Hepatocyte (in vitro differentiated cells): ENCODE data around the gene NOSTRIN. TPM values are rescaled to one million over a fixed set of nuclear protein-coding genes. Genes with fewer than 3 reads are reported as not detected.

ENCODE experiments used
- DNase-seq: peaks from one replicate; pipeline ENCODE4 v3.0.0-alpha.2; 2016; ENCODE audit warnings: low spot score
- H2AFZ ChIP-seq: fragments of 200-600 bp; sonication (generic); 2 replicates; pipeline ENCODE4 v1.6.0; 2016; ENCODE audit warnings: antibody characterized with exemption, mild to moderate bottlenecking
- H3K27ac ChIP-seq: fragments of 200-600 bp; sonication (generic); 2 replicates; pipeline ENCODE4 v1.5.1; 2016; ENCODE audit warnings: mild to moderate bottlenecking
- H3K27me3 ChIP-seq: fragments of 200-600 bp; sonication (generic); 2 replicates; pipeline ENCODE4 v1.6.1; 2016
- H3K36me3 ChIP-seq: fragments of 200-600 bp; sonication (generic); replicated peaks from 2 replicates; pipeline ENCODE4 v1.5.1; 2016; ENCODE audit warnings: low read depth; ENCODE audit not compliant: insufficient read depth
- H3K4me1 ChIP-seq: fragments of 200-600 bp; sonication (generic); 2 replicates; pipeline ENCODE4 v1.5.1; 2016; ENCODE audit warnings: mild to moderate bottlenecking, moderate library complexity; ENCODE audit not compliant: insufficient read depth
- H3K4me2 ChIP-seq: fragments of 200-600 bp; sonication (generic); 2 replicates; pipeline ENCODE4 v1.6.0; 2016
- H3K4me3 ChIP-seq: fragments of 200-600 bp; sonication (generic); 2 replicates; pipeline ENCODE4 v1.5.1; 2016; ENCODE audit warnings: mild to moderate bottlenecking
- H3K79me2 ChIP-seq: fragments of 200-600 bp; sonication (generic); 2 replicates; pipeline ENCODE4 v1.6.0; 2017; ENCODE audit warnings: mild to moderate bottlenecking
- H3K9me2 ChIP-seq: fragments of 200-600 bp; sonication (generic); replicated peaks from 2 replicates; pipeline ENCODE4 v1.6.0; 2017; ENCODE audit warnings: mild to moderate bottlenecking; ENCODE audit not compliant: insufficient read depth
- H3K9me3 ChIP-seq: fragments of 200-600 bp; sonication (generic); 2 replicates; pipeline ENCODE4 v1.5.1; 2016; ENCODE audit warnings: low read depth, mild to moderate bottlenecking
- H4K20me1 ChIP-seq: fragments of 200-600 bp; sonication (generic); 2 replicates; pipeline ENCODE4 v1.6.0; 2016; ENCODE audit warnings: mild to moderate bottlenecking; ENCODE audit not compliant: insufficient read depth, poor library complexity, severe bottlenecking
- EZH2 ChIP-seq: fragments of 200-600 bp; sonication (generic); IDR thresholded peaks from 2 replicates; pipeline ENCODE4 v1.6.1; 2016; ENCODE audit warnings: antibody characterized with exemption, mild to moderate bottlenecking, borderline replicate concordance
- EZH2phosphoT487 ChIP-seq: fragments of 200-600 bp; sonication (generic); IDR thresholded peaks from one replicate; pipeline ENCODE4 v1.6.1; 2018; ENCODE audit warnings: antibody characterized with exemption, mild to moderate bottlenecking, low read depth, moderate library complexity; ENCODE audit not compliant: unreplicated experiment, severe bottlenecking
- WGBS: methylation state at CpG from one replicate; pipeline ENCODE4 v1.1.6; 2016; ENCODE audit warnings: low lambda C conversion rate; ENCODE audit errors: missing lambda C conversion rate; 5-methylcytosine and 5-hydroxymethylcytosine counted together
- polyA plus RNA-seq: library from polyadenylated mRNA; unstranded; fragments of >200 nt; fragmentation: Nextera tagmentation; extraction: Ambion mirVana; gene quantifications from 2 replicates; pipeline ENCODE4 v1.2.1, GENCODE V29; 2016
- total RNA-seq: library from RNA; depleted of rRNA; stranded (reverse); fragments of >200 nt; gene quantifications from 2 replicates; pipeline ENCODE4 v1.2.3, GENCODE V29; 2014
- TF ChIP-seq, protein P1 (sequence below): fragments of 200-600 bp; sonication (generic); IDR thresholded peaks from 2 replicates; pipeline ENCODE4 v1.5.1; 2016; ENCODE audit warnings: antibody characterized with exemption, mild to moderate bottlenecking; ENCODE audit not compliant: poor library complexity

NOSTRIN gene
- total and polyA plus RNA-seq, 2 experiments from 2014 or later = 10.1 to 10.7 TPM

DNA sequence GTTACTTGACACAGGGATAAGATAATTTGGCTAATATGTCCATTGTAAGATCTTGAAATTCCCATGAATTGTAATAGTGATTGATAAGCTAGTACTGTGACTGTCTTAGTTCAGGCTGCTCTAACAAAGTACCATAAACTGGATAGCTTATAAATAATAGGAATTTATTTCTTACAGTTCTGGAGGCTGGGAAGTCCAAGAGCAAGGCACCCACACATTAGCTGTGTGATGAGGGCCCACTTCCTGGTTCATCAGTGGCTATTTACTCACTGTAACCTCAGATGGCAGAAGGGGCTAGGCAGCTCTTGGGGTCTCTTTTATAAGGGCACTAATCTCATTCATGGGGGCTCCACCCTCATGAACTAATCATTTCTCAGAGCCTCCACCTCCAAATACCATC is 28.5 kb downstream of the NOSTRIN start:
- H3K27ac ChIP-seq = no peak overlapping the region
- H3K4me3 ChIP-seq = no peak overlapping the region
- no peak for DNase-seq
- H3K79me2 ChIP-seq = no peaks in the 10 kb centered on the region
- no peaks in the 10 kb centered on the region for H3K36me3 ChIP-seq
- H2AFZ ChIP-seq = no peak overlapping the region
- H4K20me1 ChIP-seq = no peaks in the 10 kb centered on the region
- H3K4me2 ChIP-seq = no peak overlapping the region
- H3K9me3 ChIP-seq = no peaks in the 10 kb centered on the region
- no peaks in the 10 kb centered on the region for H3K4me1 ChIP-seq
- no peak for TF ChIP-seq EZH2phosphoT487
- TF ChIP-seq, protein P1, sequence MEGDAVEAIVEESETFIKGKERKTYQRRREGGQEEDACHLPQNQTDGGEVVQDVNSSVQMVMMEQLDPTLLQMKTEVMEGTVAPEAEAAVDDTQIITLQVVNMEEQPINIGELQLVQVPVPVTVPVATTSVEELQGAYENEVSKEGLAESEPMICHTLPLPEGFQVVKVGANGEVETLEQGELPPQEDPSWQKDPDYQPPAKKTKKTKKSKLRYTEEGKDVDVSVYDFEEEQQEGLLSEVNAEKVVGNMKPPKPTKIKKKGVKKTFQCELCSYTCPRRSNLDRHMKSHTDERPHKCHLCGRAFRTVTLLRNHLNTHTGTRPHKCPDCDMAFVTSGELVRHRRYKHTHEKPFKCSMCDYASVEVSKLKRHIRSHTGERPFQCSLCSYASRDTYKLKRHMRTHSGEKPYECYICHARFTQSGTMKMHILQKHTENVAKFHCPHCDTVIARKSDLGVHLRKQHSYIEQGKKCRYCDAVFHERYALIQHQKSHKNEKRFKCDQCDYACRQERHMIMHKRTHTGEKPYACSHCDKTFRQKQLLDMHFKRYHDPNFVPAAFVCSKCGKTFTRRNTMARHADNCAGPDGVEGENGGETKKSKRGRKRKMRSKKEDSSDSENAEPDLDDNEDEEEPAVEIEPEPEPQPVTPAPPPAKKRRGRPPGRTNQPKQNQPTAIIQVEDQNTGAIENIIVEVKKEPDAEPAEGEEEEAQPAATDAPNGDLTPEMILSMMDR = no peak
- TF ChIP-seq EZH2 = no peak
- no peaks in the 10 kb centered on the region for H3K27me3 ChIP-seq
- no peaks in the 10 kb centered on the region for H3K9me2 ChIP-seq

DNA sequence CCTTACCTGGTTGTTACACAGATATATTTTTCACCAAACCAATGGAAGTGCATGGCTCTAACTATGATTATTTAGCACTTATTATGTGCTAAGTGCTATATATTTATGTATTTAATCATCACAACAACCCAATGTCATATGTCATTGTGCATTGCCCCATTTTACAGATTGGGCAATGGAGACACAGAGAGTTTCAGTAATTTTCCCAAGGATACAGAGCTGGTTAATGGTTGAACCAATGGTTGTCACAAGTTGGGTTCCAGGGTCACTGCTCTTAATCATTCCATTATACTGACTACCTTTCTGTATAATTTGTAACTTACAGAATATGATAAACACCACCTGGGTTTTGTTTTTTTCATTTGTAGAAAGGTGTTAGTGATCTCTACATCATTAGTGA is 29.2 kb downstream of the NOSTRIN start:
- H3K9me2 ChIP-seq = no peaks in the 10 kb centered on the region
- H4K20me1 ChIP-seq = no peaks in the 10 kb centered on the region
- no peaks in the 10 kb centered on the region for H3K79me2 ChIP-seq
- H3K4me2 ChIP-seq = no peak overlapping the region
- no peak overlapping the region for H3K4me3 ChIP-seq
- H2AFZ ChIP-seq = no peak overlapping the region
- no peaks in the 10 kb centered on the region for H3K36me3 ChIP-seq
- H3K4me1 ChIP-seq = no peaks in the 10 kb centered on the region
- no peak for DNase-seq
- H3K9me3 ChIP-seq = no peaks in the 10 kb centered on the region
- H3K27me3 ChIP-seq = no peaks in the 10 kb centered on the region
- H3K27ac ChIP-seq = no peak overlapping the region
- TF ChIP-seq EZH2 = no peak
- TF ChIP-seq, protein P1 = no peak
- TF ChIP-seq EZH2phosphoT487 = no peak

DNA sequence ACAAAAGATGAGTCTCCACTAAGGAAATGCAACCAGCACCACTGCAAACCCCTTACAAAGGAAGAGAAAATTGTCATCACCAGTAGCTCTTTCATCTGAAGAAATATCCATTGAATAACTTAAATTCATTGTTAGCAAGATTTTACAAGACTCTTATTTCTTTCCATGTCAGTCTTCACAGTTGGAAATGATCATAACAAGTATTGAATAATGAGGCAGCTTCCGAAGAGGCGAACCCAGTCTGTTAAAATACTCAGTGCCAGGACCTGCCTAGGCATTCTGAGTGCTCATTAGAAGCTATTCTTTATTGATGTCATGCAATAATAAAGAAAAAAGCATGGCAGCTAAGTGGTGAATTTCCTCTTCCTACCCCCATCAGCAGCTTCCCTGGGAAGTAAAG is 33.5 kb downstream of the NOSTRIN start:
- Histone ChIP-seq H3K9me3 (no peaks in the 10 kb centered on the region), H3K4me3 (no peak overlapping the region), H2AFZ (no peak overlapping the region), H3K27me3 (no peaks in the 10 kb centered on the region), H3K79me2 (no peaks in the 10 kb centered on the region), H4K20me1 (no peaks in the 10 kb centered on the region), H3K9me2 (no peaks in the 10 kb centered on the region), H3K27ac (no peak overlapping the region), H3K4me1 (no peaks in the 10 kb centered on the region), H3K4me2 (no peak overlapping the region), H3K36me3 (no peaks in the 10 kb centered on the region)
- 98% methylated on average over 2 of the region's 2 CpGs for WGBS
- no peak for DNase-seq
- TF ChIP-seq EZH2 = no peak
- TF ChIP-seq EZH2phosphoT487 = no peak

DNA sequence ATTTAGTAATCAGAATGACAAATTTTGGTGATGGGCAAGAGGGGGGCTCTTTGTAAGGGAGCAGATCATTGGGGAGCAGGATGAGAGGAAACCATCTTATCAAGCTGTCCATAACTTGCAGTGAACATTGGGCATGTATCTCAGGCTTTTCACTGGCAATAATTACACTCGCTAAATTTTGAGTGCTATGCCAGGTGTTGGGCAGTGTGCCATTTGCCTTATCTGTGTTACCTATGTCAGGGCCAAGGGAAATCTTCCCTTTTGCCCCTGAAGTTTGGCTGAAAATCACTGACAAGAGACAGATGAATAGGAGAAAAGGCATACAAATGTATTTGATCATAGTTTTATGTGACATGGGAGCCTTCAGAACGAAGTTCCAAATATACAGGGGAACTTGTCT is 39.0 kb downstream of the NOSTRIN start:
- Histone ChIP-seq H3K79me2 (no peaks in the 10 kb centered on the region), H3K9me2 (no peaks in the 10 kb centered on the region), H3K9me3 (no peaks in the 10 kb centered on the region), H3K27ac (no peak overlapping the region), H3K4me2 (no peak overlapping the region), H4K20me1 (no peaks in the 10 kb centered on the region), H3K4me1 (no peaks in the 10 kb centered on the region), H2AFZ (no peak overlapping the region), H3K36me3 (no peaks in the 10 kb centered on the region), H3K27me3 (no peaks in the 10 kb centered on the region), H3K4me3 (no peak overlapping the region)
- TF ChIP-seq, protein P1 = no peak
- no peak for TF ChIP-seq EZH2
- TF ChIP-seq EZH2phosphoT487 = no peak
- no peak for DNase-seq
- WGBS = 68% methylated on average over 2 of the region's 2 CpGs
